H1 (cell line): Measurements from ENCODE around the gene WSCD1.

Experiments
- ATF3 ChIP-seq: IDR thresholded peaks from 2 replicates; pipeline ENCODE4 v1.6.1; 2011; ENCODE audit warnings: low read depth, mild to moderate bottlenecking, low read length; ENCODE audit not compliant: insufficient read depth
- BRCA1 ChIP-seq: IDR thresholded peaks from 2 replicates; pipeline ENCODE4 v1.6.1; 2012; ENCODE audit warnings: low read depth, low read length, improper control_type of control experiment
- CEBPB ChIP-seq: IDR thresholded peaks from 2 replicates; pipeline ENCODE4 v1.6.1; 2012; ENCODE audit warnings: low read depth, low read length
- CREB1 ChIP-seq: IDR thresholded peaks from 2 replicates; pipeline ENCODE4 v1.6.1; 2012; ENCODE audit warnings: inconsistent platforms
- CTCF ChIP-seq, 3 experiments: IDR thresholded peaks; 1 replicate in 2 of 3; 2 replicates in 1 of 3; pipeline versions ENCODE4 v1.5.1 to v1.6.1; 2011; ENCODE audit warnings: low read length in 3 of 3, mild to moderate bottlenecking in 3 of 3, inconsistent platforms in 2 of 3, low read depth in 1 of 3, moderate library complexity in 1 of 3; ENCODE audit not compliant: insufficient read depth in 1 of 3; ENCODE audit errors: control extremely low read depth in 1 of 3
- EP300 ChIP-seq, 2 experiments: IDR thresholded peaks; 1 replicate in 1 of 2; 2 replicates in 1 of 2; pipeline ENCODE4 v1.6.1; 2011 to 2012; ENCODE audit warnings: low read depth in 2 of 2, low read length in 2 of 2, mild to moderate bottlenecking in 2 of 2, borderline replicate concordance in 1 of 2, inconsistent platforms in 1 of 2, moderate library complexity in 1 of 2
- POLR2A ChIP-seq, 2 experiments: IDR thresholded peaks; 1 replicate in 1 of 2; 2 replicates in 1 of 2; pipeline ENCODE4 v1.6.1; 2011; ENCODE audit warnings: low read depth in 2 of 2, low read length in 2 of 2, mild to moderate bottlenecking in 2 of 2; ENCODE audit errors: control extremely low read depth in 1 of 2
- POLR2AphosphoS5 ChIP-seq: IDR thresholded peaks from 2 replicates; pipeline ENCODE4 v1.6.1; 2011; ENCODE audit warnings: low read depth, low read length
- RAD21 ChIP-seq, 2 experiments: IDR thresholded peaks in 1 of 2; conservative IDR thresholded peaks in 1 of 2; 2 replicates each; pipeline ENCODE4 v1.6.1; 2011; ENCODE audit warnings: low read depth in 2 of 2, low read length in 2 of 2, improper control_type of control experiment in 1 of 2, inconsistent platforms in 1 of 2, mild to moderate bottlenecking in 1 of 2, moderate library complexity in 1 of 2
- RFX5 ChIP-seq: IDR thresholded peaks from 2 replicates; pipeline ENCODE4 v1.6.1; 2011; ENCODE audit warnings: low read depth, low read length, improper control_type of control experiment, borderline replicate concordance
- SUZ12 ChIP-seq: fragments of 200-600 bp; sonication (generic); IDR thresholded peaks from 2 replicates; pipeline ENCODE4 v1.6.1; 2012; ENCODE audit warnings: mild to moderate bottlenecking, inconsistent platforms, low read length, moderate library complexity, mixed read lengths
- TAF7 ChIP-seq: optimal IDR thresholded peaks from 2 replicates; pipeline ENCODE3; 2011; ENCODE audit warnings: low read depth, mild to moderate bottlenecking, inconsistent platforms, low read length, moderate library complexity, borderline replicate concordance
- TCF12 ChIP-seq: IDR thresholded peaks from 2 replicates; pipeline ENCODE4 v1.6.1; 2011; ENCODE audit warnings: low read depth, mild to moderate bottlenecking, low read length

GRCh38 chr17:6107791-6108190 lies 37.6 kb downstream of the WSCD1 start:
- no peak for TF ChIP-seq CTCF (IDR thresholded peaks at IDR 0.05; ENCODE audit: control extremely low read depth in 1 of 3, insufficient read depth in 1 of 3, low read depth in 1 of 3, low read length in 3 of 3)
- no peak for TF ChIP-seq RFX5
- TF ChIP-seq SUZ12, result no peak
- TF ChIP-seq RAD21 (IDR thresholded peaks at IDR 0.05 in 1 of 2, conservative IDR thresholded peaks at IDR 0.05 in 1 of 2; ENCODE audit: low read depth in 2 of 2, low read length in 2 of 2), result no peak
- TF ChIP-seq TCF12, result no peak
- no peak for TF ChIP-seq EP300 (IDR thresholded peaks at IDR 0.05; ENCODE audit: borderline replicate concordance in 1 of 2, low read depth in 2 of 2, low read length in 2 of 2)
- TF ChIP-seq BRCA1, result no peak
- TF ChIP-seq TAF7, result no peak
- no peak for TF ChIP-seq POLR2A (IDR thresholded peaks at IDR 0.05; ENCODE audit: control extremely low read depth in 1 of 2, low read depth in 2 of 2, low read length in 2 of 2)
- no peak for TF ChIP-seq CEBPB
- no peak for TF ChIP-seq ATF3
- TF ChIP-seq POLR2AphosphoS5, result no peak
- TF ChIP-seq CREB1, result no peak
